Measurements from ENCODE around the gene SPINK8.
"Not testable (repeated sequence)": the region's sequence is repeated elsewhere in the genome, so short reads cannot be mapped to it uniquely, and the experiment has no call there.

Gene SPINK8

DNA sequence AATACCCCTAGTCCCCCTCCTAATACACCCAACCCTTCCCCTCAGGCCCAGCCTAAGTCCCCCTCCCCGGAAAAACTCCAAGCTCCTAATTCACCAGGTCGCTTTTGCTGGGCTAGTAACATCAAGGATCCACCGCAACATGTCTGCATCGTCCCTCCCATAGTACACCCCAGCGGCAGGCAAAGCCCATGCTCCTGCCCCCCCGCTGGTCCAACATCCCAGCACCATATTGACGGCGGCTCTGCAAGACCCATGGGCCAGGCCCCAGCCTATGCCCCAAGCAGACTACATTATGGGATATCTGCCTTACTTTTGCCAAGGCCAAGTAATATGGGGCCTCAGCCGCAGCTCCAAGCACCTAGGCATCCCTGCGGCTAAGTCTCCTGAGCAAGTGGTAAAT lies 59.0 kb downstream of the SPINK8 start:
- H3K4me3 ChIP-seq (ENCODE audit: low read length) = no peak overlapping the region
- H3K9ac ChIP-seq (ENCODE audit: low read length) = no peak overlapping the region
- peaks cover 5% of the 10 kb centered on the region for H3K36me3 ChIP-seq (ENCODE audit: control insufficient read depth, insufficient read depth, low read length, severe bottlenecking)
- H3K4me1 ChIP-seq (ENCODE audit: control insufficient read depth, insufficient read depth, low read length) = peaks cover 2% of the 10 kb centered on the region
- H3K27me3 ChIP-seq (replicated peaks; ENCODE audit: control insufficient read depth, insufficient read depth, low read length) = no peaks in the 10 kb centered on the region
- no peaks in the 10 kb centered on the region for H3K9me3 ChIP-seq (ENCODE audit: control insufficient read depth, low read length)
- no peak for DNase-seq (ENCODE audit: low read depth)

DNA sequence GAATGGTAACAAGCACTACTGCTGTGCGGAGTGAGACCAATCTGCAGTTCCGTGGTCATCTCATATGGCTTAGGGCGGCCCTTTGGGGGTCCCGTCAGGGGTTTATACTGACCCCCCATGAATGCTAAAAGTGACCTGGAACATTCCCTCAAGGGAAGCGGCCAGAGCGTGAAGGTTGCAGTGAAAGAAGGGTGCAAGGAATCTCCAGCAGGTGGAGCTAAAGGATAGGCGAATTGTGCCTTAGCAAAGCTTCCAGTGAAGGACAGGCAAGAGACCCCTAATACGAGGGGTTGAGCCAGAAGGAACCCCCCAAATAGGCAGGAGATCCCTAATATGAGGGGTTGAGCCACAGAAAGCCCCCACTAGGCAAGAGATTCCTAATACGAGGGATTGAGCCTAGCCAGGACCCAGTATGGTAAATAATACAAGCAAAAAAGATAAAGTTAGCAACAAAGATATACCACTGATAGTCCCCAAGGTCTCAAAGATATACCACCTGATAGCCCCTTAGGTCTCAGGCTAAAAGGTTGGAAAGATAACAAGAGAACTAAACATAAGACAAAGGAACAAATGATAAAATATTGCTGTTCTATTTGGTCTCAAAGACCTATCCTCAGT lies 59.8 kb downstream of the SPINK8 start:
- peaks cover 10% of the 10 kb centered on the region for H3K36me3 ChIP-seq (ENCODE audit: control insufficient read depth, insufficient read depth, low read length, severe bottlenecking)
- H3K9me3 ChIP-seq (ENCODE audit: control insufficient read depth, low read length) = no peaks in the 10 kb centered on the region
- no peak overlapping the region for H3K9ac ChIP-seq (ENCODE audit: low read length)
- no peaks in the 10 kb centered on the region for H3K27me3 ChIP-seq (replicated peaks; ENCODE audit: control insufficient read depth, insufficient read depth, low read length)
- H3K4me1 ChIP-seq (ENCODE audit: control insufficient read depth, insufficient read depth, low read length) = peaks cover 7% of the 10 kb centered on the region
- no peak overlapping the region for H3K4me3 ChIP-seq (ENCODE audit: low read length)
- peak; percentile 88 for DNase-seq (ENCODE audit: low read depth)

GRCh38 chr3:48271763-48272498 lies 61.5 kb downstream of the SPINK8 start:
- peaks cover 21% of the 10 kb centered on the region for H3K36me3 ChIP-seq (ENCODE audit: control insufficient read depth, insufficient read depth, low read length, severe bottlenecking)
- H3K27me3 ChIP-seq (replicated peaks; ENCODE audit: control insufficient read depth, insufficient read depth, low read length) = no peaks in the 10 kb centered on the region
- no peaks in the 10 kb centered on the region for H3K9me3 ChIP-seq (ENCODE audit: control insufficient read depth, low read length)
- peaks cover 10% of the 10 kb centered on the region for H3K4me1 ChIP-seq (ENCODE audit: control insufficient read depth, insufficient read depth, low read length)
- no peak for DNase-seq (ENCODE audit: low read depth)
- no peak overlapping the region for H3K9ac ChIP-seq (ENCODE audit: low read length)
- no peak overlapping the region for H3K4me3 ChIP-seq (ENCODE audit: low read length)

DNA sequence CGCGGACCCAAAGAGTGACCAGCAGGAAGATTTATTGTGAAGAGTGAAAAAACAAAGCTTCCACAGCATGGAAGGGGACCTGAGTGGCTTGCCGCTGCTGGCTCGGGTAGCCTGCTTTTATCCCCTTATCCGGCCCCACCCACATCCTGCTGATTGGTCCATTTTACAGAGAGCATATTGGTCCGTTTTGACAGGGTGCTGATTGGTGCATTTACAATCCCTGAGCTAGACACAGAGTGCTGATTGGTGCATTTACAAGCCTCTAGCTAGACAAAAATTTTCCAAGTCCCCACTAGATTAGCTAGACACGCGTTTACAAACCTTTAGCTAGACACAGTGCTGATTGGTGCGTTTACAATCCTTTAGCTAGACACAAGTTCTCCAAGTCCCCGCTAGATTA lies 62.2 kb downstream of the SPINK8 start:
- Histone ChIP-seq H3K36me3 (ENCODE audit: control insufficient read depth, insufficient read depth, low read length, severe bottlenecking) (peaks cover 28% of the 10 kb centered on the region), H3K4me1 (ENCODE audit: control insufficient read depth, insufficient read depth, low read length) (peaks cover 10% of the 10 kb centered on the region)
- not testable (repeated sequence) for H3K27me3 ChIP-seq (replicated peaks; ENCODE audit: control insufficient read depth, insufficient read depth, low read length); H3K9ac ChIP-seq (ENCODE audit: low read length); DNase-seq (ENCODE audit: low read depth); H3K9me3 ChIP-seq (ENCODE audit: control insufficient read depth, low read length); H3K4me3 ChIP-seq (ENCODE audit: low read length)

DNA sequence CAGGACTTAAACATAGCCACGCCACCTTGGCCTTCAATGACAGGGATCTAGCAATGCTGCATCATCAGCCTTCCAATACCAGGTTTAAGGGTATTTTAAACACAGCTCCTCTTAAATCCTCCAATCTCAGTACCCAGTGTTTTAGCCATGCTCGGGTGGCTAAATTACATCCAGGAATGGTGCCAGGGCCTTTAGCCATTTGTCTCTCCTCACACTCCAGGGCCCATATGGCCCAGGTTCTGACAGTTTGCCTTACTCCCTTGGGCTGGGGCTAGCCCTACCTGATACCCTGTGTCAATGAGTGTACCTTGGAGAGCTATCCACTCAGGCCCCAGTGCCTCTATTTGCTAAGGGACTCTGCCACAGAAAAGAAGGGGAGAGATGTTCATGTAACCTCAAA lies 63.2 kb downstream of the SPINK8 start:
- Histone ChIP-seq H3K27me3 (replicated peaks; ENCODE audit: control insufficient read depth, insufficient read depth, low read length) (no peaks in the 10 kb centered on the region), H3K9me3 (ENCODE audit: control insufficient read depth, low read length) (no peaks in the 10 kb centered on the region), H3K9ac (ENCODE audit: low read length) (no peak overlapping the region), H3K4me3 (ENCODE audit: low read length) (no peak overlapping the region), H3K36me3 (ENCODE audit: control insufficient read depth, insufficient read depth, low read length, severe bottlenecking) (peaks cover 36% of the 10 kb centered on the region), H3K4me1 (ENCODE audit: control insufficient read depth, insufficient read depth, low read length) (peaks cover 10% of the 10 kb centered on the region)
- no peak for DNase-seq (ENCODE audit: low read depth)

DNA sequence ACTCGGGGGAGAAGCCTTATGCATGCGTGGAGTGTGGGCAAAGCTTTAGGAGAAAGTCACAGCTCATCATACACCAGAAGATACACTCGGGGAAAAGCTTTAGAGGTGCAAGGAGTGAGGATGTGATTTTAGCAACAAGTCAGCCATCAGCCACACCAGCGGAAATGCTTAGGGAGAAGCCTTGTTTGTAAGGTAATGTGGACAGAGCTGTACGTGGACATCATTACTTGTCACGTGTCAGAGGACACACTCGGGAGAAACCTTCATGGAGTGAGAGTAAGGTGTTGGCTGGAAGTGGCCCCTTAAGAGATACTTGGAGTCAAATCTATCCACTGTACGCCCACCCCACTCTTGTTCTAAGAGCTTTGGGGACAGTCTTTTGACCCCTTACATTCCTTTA lies 63.9 kb downstream of the SPINK8 start:
- Histone ChIP-seq H3K4me1 (ENCODE audit: control insufficient read depth, insufficient read depth, low read length) (peaks cover 10% of the 10 kb centered on the region), H3K9me3 (ENCODE audit: control insufficient read depth, low read length) (no peaks in the 10 kb centered on the region), H3K9ac (ENCODE audit: low read length) (peak overlapping the region; percentile 10), H3K4me3 (ENCODE audit: low read length) (no peak overlapping the region), H3K27me3 (replicated peaks; ENCODE audit: control insufficient read depth, insufficient read depth, low read length) (no peaks in the 10 kb centered on the region), H3K36me3 (ENCODE audit: control insufficient read depth, insufficient read depth, low read length, severe bottlenecking) (peaks cover 38% of the 10 kb centered on the region)
- DNase-seq (ENCODE audit: low read depth) = no peak

GRCh38 chr3:48268936-48269561 lies 64.4 kb downstream of the SPINK8 start:
- H3K4me1 ChIP-seq (ENCODE audit: control insufficient read depth, insufficient read depth, low read length) = peaks cover 10% of the 10 kb centered on the region
- no peaks in the 10 kb centered on the region for H3K27me3 ChIP-seq (replicated peaks; ENCODE audit: control insufficient read depth, insufficient read depth, low read length)
- DNase-seq (ENCODE audit: low read depth) = no peak
- H3K9ac ChIP-seq (ENCODE audit: low read length) = peak overlapping the region; percentile 10
- no peaks in the 10 kb centered on the region for H3K9me3 ChIP-seq (ENCODE audit: control insufficient read depth, low read length)
- peaks cover 40% of the 10 kb centered on the region for H3K36me3 ChIP-seq (ENCODE audit: control insufficient read depth, insufficient read depth, low read length, severe bottlenecking)
- no peak overlapping the region for H3K4me3 ChIP-seq (ENCODE audit: low read length)

- Histone ChIP-seq H3K4me3 (ENCODE audit: low read length) (no peak overlapping the region), H3K4me1 (ENCODE audit: control insufficient read depth, insufficient read depth, low read length) (peaks cover 10% of the 10 kb centered on the region), H3K9me3 (ENCODE audit: control insufficient read depth, low read length) (no peaks in the 10 kb centered on the region), H3K27me3 (replicated peaks; ENCODE audit: control insufficient read depth, insufficient read depth, low read length) (no peaks in the 10 kb centered on the region), H3K9ac (ENCODE audit: low read length) (no peak overlapping the region), H3K36me3 (ENCODE audit: control insufficient read depth, insufficient read depth, low read length, severe bottlenecking) (peaks cover 46% of the 10 kb centered on the region)
- DNase-seq (ENCODE audit: low read depth) = no peak
Observed at GRCh38 chr3:48268381-48268935, 65.0 kb downstream of the SPINK8 start.

DNA sequence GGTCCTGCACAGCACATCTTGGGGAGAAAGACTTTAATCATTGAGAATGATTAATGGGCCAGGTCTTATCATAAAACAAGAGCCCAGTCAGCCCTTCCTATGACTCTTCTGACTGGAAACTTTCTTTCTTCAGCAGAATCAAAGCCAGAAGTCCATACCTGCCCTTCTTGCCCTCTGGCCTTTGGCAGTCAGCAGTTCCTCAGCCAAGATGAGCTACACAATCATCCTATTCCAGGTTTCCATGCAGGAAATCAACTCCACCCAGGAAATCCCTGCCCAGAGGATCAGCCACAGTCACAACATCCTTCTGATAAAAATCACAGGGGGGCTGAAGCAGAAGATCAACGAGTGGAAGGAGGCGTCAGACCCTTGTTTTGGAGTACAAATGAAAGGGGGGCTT lies 65.7 kb downstream of the SPINK8 start:
- Histone ChIP-seq H3K27me3 (replicated peaks; ENCODE audit: control insufficient read depth, insufficient read depth, low read length) (no peaks in the 10 kb centered on the region), H3K9ac (ENCODE audit: low read length) (no peak overlapping the region), H3K9me3 (ENCODE audit: control insufficient read depth, low read length) (no peaks in the 10 kb centered on the region), H3K4me1 (ENCODE audit: control insufficient read depth, insufficient read depth, low read length) (peaks cover 10% of the 10 kb centered on the region), H3K4me3 (ENCODE audit: low read length) (no peak overlapping the region), H3K36me3 (ENCODE audit: control insufficient read depth, insufficient read depth, low read length, severe bottlenecking) (peaks cover 51% of the 10 kb centered on the region)
- DNase-seq (ENCODE audit: low read depth) = no peak

- no peak overlapping the region for H3K9ac ChIP-seq (ENCODE audit: low read length)
- H3K4me1 ChIP-seq (ENCODE audit: control insufficient read depth, insufficient read depth, low read length) = no peaks in the 10 kb centered on the region
- peaks cover 53% of the 10 kb centered on the region for H3K36me3 ChIP-seq (ENCODE audit: control insufficient read depth, insufficient read depth, low read length, severe bottlenecking)
- H3K9me3 ChIP-seq (ENCODE audit: control insufficient read depth, low read length) = no peaks in the 10 kb centered on the region
- H3K4me3 ChIP-seq (ENCODE audit: low read length) = no peak overlapping the region
- no peak for DNase-seq (ENCODE audit: low read depth)
- no peaks in the 10 kb centered on the region for H3K27me3 ChIP-seq (replicated peaks; ENCODE audit: control insufficient read depth, insufficient read depth, low read length)
Observed at GRCh38 chr3:48258530-48258929, 74.9 kb downstream of the SPINK8 start.
